ENCODE measurements around the gene ADPRS.

GRCh38 chr1:36095760-36096405 lies 7.2 kb downstream of the ADPRS start:
- no peak for TF ChIP-seq CTCF (IDR thresholded peaks at IDR 0.05)
- no peak for TF ChIP-seq EP300 (IDR thresholded peaks at IDR 0.05)
